GM18498 (cell line): Measurements from ENCODE around the gene LAPTM5.
"Not testable (repeated sequence)": the region's sequence is repeated elsewhere in the genome, so short reads cannot be mapped to it uniquely, and the experiment has no call there.

ENCODE experiments used
- ATAC-seq: cut with Tn5 transposase; IDR thresholded peaks from one replicate; pipeline ENCODE4 v1.9.1; 2021; ENCODE audit warnings: mild to moderate bottlenecking, moderate library complexity; ENCODE audit not compliant: unreplicated experiment

Gene LAPTM5

GRCh38 chr1:30757352-30758120 lies at the start of gene LAPTM5:
Gene LAPTM5 (minus strand): TSS chr1:30757774. CDS start chr1:30757745, 29 bp downstream.
- no peak for ATAC-seq

GRCh38 chr1:30806381-30807317 lies 49.1 kb upstream of the LAPTM5 start:
- ATAC-seq: no peak

GRCh38 chr1:30805304-30806003 lies 47.9 kb upstream of the LAPTM5 start:
- ATAC-seq: no peak

GRCh38 chr1:30804822-30805221 lies 47.2 kb upstream of the LAPTM5 start:
- ATAC-seq: no peak

- no peak for ATAC-seq
Measured at GRCh38 chr1:30804352-30804751, 46.8 kb upstream of the LAPTM5 start.

GRCh38 chr1:30803562-30803961 lies 46.0 kb upstream of the LAPTM5 start:
- ATAC-seq: no peak

GRCh38 chr1:30801771-30802198 lies 44.2 kb upstream of the LAPTM5 start:
- ATAC-seq: no peak

GRCh38 chr1:30799233-30799511 lies 41.6 kb upstream of the LAPTM5 start:
- no peak for ATAC-seq

- no peak for ATAC-seq
Measured at GRCh38 chr1:30798389-30799232, 41.0 kb upstream of the LAPTM5 start.

- no peak for ATAC-seq
Measured at GRCh38 chr1:30795026-30795425, 37.5 kb upstream of the LAPTM5 start.

GRCh38 chr1:30794260-30794659 lies 36.7 kb upstream of the LAPTM5 start:
- ATAC-seq: no peak

GRCh38 chr1:30793209-30793608 lies 35.6 kb upstream of the LAPTM5 start:
- ATAC-seq: no peak

GRCh38 chr1:30791868-30792267 lies 34.3 kb upstream of the LAPTM5 start:
- no peak for ATAC-seq

- ATAC-seq: no peak
Measured at GRCh38 chr1:30790850-30791778, 33.5 kb upstream of the LAPTM5 start.

- ATAC-seq: not testable (repeated sequence)
Measured at GRCh38 chr1:30790256-30790525, 32.6 kb upstream of the LAPTM5 start.

- no peak for ATAC-seq
Measured at GRCh38 chr1:30789388-30790255, 32.0 kb upstream of the LAPTM5 start.

GRCh38 chr1:30788580-30789387 lies 31.2 kb upstream of the LAPTM5 start:
- ATAC-seq: no peak
